ENCODE data around the gene CENPL. TPM values are rescaled to one million over a fixed set of nuclear protein-coding genes. Genes with fewer than 3 reads are reported as not detected.
"Not testable (repeated sequence)": the region's sequence is repeated elsewhere in the genome, so short reads cannot be mapped to it uniquely, and the experiment has no call there.

Gene CENPL
- total and polyA plus RNA-seq, 7 donors: 1.8 to 7.8 (median 4.9) TPM

DNA sequence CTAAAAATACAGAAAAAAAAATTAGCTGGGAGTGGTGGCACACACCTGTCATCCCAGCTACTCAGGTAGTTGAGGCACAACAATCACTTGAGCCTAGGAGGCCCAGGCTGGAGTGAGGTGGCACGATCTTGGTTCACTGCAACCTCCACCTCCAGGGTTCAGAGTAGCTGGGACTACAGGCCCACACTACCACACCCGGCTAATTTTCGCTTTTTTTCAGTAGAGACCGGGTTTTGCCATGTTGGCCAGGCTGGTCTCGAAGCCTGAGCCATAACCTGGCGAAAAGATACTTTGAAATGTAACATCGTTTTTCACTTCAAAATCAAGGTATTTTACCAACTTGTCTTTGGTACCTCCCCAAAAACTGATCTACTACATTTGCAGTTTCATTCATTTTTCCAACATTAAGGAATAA is 37.1 kb upstream of the CENPL start:
- 90% methylated on average over 7 of the region's 7 CpGs for WGBS, 2 donors
- TF ChIP-seq POLR2AphosphoS5 (IDR thresholded peaks at IDR 0.05) (no peak), EP300 (IDR thresholded peaks at IDR 0.05) (no peak)
- TF ChIP-seq, protein P1, sequence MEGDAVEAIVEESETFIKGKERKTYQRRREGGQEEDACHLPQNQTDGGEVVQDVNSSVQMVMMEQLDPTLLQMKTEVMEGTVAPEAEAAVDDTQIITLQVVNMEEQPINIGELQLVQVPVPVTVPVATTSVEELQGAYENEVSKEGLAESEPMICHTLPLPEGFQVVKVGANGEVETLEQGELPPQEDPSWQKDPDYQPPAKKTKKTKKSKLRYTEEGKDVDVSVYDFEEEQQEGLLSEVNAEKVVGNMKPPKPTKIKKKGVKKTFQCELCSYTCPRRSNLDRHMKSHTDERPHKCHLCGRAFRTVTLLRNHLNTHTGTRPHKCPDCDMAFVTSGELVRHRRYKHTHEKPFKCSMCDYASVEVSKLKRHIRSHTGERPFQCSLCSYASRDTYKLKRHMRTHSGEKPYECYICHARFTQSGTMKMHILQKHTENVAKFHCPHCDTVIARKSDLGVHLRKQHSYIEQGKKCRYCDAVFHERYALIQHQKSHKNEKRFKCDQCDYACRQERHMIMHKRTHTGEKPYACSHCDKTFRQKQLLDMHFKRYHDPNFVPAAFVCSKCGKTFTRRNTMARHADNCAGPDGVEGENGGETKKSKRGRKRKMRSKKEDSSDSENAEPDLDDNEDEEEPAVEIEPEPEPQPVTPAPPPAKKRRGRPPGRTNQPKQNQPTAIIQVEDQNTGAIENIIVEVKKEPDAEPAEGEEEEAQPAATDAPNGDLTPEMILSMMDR (IDR thresholded peaks at IDR 0.05): no peak
- Histone ChIP-seq H3K9me3 (no peaks in the 10 kb centered on the region), H3K4me3 (no peak overlapping the region), H3K27ac (no peak overlapping the region), H3K36me3 (peaks cover 14 to 97% (median 34%) of the 10 kb centered on the region in 4 donors), H3K4me1 (peaks cover 0 to 17% (median 12%) of the 10 kb centered on the region in 4 donors), H3K27me3 (no peaks in the 10 kb centered on the region)
- no peak for DNase-seq
- intact Hi-C loops (cut with DNase I): loop anchor here (10.0 kb wide), 1 partner anchor 387 kb away; the partner anchor contains the start of gene PRDX6

DNA sequence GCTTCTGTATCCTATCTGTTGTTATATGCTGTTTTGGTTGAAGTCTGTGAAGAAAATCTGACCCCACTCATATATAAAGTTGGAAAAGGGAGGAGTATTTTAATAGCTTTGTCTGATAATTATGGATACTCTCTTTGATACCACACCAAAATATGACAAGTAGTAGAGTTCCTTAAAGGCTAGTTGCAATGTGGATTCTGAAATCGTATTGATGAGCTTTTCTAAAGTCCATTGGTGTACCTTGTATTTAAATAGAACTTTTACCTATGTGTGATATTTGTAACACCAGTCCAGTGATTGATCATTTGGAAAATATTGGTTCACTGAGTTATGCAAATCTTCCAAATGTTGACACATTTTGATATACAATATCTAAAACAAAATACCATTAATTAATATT is 35.4 kb upstream of the CENPL start:
- Histone ChIP-seq H3K4me3 (no peak overlapping the region), H3K36me3 (peaks cover 14 to 97% (median 32%) of the 10 kb centered on the region in 4 donors), H3K4me1 (peaks cover 0 to 3% (median 0%) of the 10 kb centered on the region in 4 donors), H3K9me3 (no peaks in the 10 kb centered on the region), H3K27me3 (no peaks in the 10 kb centered on the region), H3K27ac (no peak overlapping the region)
- DNase-seq: no peak
- WGBS, 2 donors: 90 to 91% methylated on average over 1 of the region's 1 CpG
- no peak for TF ChIP-seq POLR2AphosphoS5 (IDR thresholded peaks at IDR 0.05)
- TF ChIP-seq, protein P1 (IDR thresholded peaks at IDR 0.05): no peak
- no peak for TF ChIP-seq EP300 (IDR thresholded peaks at IDR 0.05)
- TF ChIP-seq POLR2A (IDR thresholded peaks at IDR 0.05): no peak
- intact Hi-C loops (cut with DNase I): loop anchor here (10.0 kb wide), 1 partner anchor 385 kb away; the partner anchor contains the start of gene PRDX6

DNA sequence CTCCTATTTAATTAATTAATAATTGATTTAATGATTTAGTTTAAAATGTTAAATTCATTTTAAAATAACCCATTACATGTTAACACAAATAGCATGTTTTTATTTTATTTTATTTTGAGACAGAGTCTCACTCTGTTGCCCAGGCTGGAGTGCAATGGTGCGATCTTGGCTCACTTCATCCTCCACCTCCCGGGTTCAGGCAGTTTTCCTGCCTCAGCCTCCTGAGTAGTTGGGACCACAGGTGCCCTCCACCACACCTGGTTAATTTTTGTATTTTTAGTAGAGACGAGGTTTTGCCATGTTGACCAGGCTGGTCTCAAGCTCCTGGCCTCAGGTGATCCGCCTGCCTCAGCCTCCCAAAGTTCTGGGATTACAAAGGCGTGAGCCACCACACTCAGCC is 34.9 kb upstream of the CENPL start:
- peaks cover 17 to 97% (median 27%) of the 10 kb centered on the region in 4 donors for H3K36me3 ChIP-seq
- H3K4me3 ChIP-seq; H3K27me3 ChIP-seq; H3K4me1 ChIP-seq; H3K27ac ChIP-seq; H3K9me3 ChIP-seq; intact Hi-C loops (cut with DNase I); DNase-seq: not testable (repeated sequence)
- 94 to 96% methylated on average over 5 of the region's 5 CpGs for WGBS, 2 donors

DNA sequence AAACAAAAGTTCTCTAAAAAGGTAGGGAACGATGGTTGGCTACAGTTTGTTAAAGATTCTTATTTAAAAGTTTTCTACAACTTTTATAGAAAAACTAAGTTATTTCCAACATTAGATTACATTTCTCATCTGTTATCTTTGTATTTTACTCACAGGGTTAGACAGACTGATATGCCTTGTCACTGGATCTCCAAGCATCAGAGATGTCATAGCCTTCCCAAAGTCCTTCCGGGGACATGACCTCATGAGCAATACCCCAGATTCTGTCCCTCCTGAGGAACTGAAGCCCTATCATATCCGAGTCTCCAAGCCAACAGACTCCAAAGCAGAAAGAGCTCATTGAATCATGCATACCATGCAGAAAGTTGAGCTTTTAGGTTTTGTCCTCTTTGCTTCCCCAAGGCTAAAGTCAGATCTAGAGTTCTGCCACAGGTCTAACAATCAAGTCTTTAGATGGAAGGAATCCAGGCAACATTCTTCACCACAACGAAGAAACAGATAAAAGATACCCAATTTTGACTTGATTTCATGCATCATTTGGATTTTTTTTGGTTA is 32.8 kb upstream of the CENPL start:
- H3K36me3 ChIP-seq: peaks cover 4 to 92% (median 18%) of the 10 kb centered on the region in 4 donors
- H3K4me3 ChIP-seq: no peak overlapping the region
- TF ChIP-seq EP300 (IDR thresholded peaks at IDR 0.05): no peak
- TF ChIP-seq POLR2A (IDR thresholded peaks at IDR 0.05): no peak
- TF ChIP-seq, protein P1 (IDR thresholded peaks at IDR 0.05): no peak
- H3K4me1 ChIP-seq: peaks cover 0 to 4% (median 0%) of the 10 kb centered on the region in 4 donors
- 89 to 92% methylated on average over 4 of the region's 4 CpGs for WGBS, 2 donors
- intact Hi-C loops (cut with DNase I): no loop called here
- no peak overlapping the region for H3K27ac ChIP-seq
- no peaks in the 10 kb centered on the region for H3K27me3 ChIP-seq
- no peaks in the 10 kb centered on the region for H3K9me3 ChIP-seq
- no peak for DNase-seq

DNA sequence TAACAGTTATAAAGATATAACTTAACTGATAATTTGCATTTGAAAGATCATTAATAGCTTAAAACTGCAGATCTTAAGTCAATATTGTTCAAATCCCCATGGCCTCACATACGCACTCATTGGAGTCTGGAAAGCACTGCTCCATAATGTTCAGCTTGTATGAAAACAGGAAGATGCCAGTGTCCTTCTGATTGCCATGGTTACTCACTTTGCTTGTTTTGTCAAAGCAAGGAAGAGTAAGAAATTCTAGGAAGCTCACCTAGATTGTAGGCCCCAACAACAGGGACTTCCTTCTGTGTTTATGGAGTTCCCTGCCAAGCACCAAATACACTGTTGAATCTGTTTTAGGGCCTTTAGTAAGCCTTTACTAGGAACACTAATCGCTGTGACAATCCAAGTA is 32.2 kb upstream of the CENPL start:
- H3K9me3 ChIP-seq: no peaks in the 10 kb centered on the region
- 95 to 96% methylated on average over 2 of the region's 2 CpGs for WGBS, 2 donors
- no peak overlapping the region for H3K4me3 ChIP-seq
- no peak overlapping the region for H3K27ac ChIP-seq
- TF ChIP-seq, protein P1 (IDR thresholded peaks at IDR 0.05): no peak
- no peak for TF ChIP-seq POLR2AphosphoS5 (IDR thresholded peaks at IDR 0.05)
- no peak for TF ChIP-seq POLR2A (IDR thresholded peaks at IDR 0.05)
- TF ChIP-seq EP300 (IDR thresholded peaks at IDR 0.05): no peak
- intact Hi-C loops (cut with DNase I): no loop called here
- no peak for DNase-seq
- peaks cover 4 to 92% (median 18%) of the 10 kb centered on the region in 4 donors for H3K36me3 ChIP-seq
- no peaks in the 10 kb centered on the region for H3K27me3 ChIP-seq
- H3K4me1 ChIP-seq: peaks cover 0 to 4% (median 0%) of the 10 kb centered on the region in 4 donors
